KMS-11 (cell line): Measurements from ENCODE around the gene CORO2B.

Source experiments
- H2AFZ ChIP-seq: fragments of 200-600 bp; sonication (generic); 2 replicates; pipeline ENCODE4 v1.6.1; 2016; ENCODE audit warnings: antibody characterized with exemption, mixed run types, low read depth
- H3K27ac ChIP-seq: fragments of 200-600 bp; sonication (generic); 2 replicates; pipeline ENCODE4 v1.6.1; 2016; ENCODE audit warnings: mild to moderate bottlenecking, mixed run types
- H3K27me3 ChIP-seq: fragments of 200-600 bp; sonication (generic); 2 replicates; pipeline ENCODE4 v1.6.1; 2017; ENCODE audit warnings: mild to moderate bottlenecking, low read depth, mixed run types, moderate library complexity; ENCODE audit not compliant: insufficient read depth
- H3K36me3 ChIP-seq: fragments of 200-600 bp; sonication (generic); 2 replicates; pipeline ENCODE4 v1.6.1; 2017; ENCODE audit warnings: mild to moderate bottlenecking, mixed run types; ENCODE audit not compliant: insufficient read depth
- H3K4me1 ChIP-seq: fragments of 200-600 bp; sonication (generic); 2 replicates; pipeline ENCODE4 v1.6.1; 2016; ENCODE audit warnings: mild to moderate bottlenecking, low read depth, mixed run types; ENCODE audit not compliant: poor library complexity, severe bottlenecking
- H3K4me2 ChIP-seq: fragments of 200-600 bp; sonication (generic); 2 replicates; pipeline ENCODE4 v1.7.0; 2016; ENCODE audit warnings: mild to moderate bottlenecking, mixed run types
- H3K4me3 ChIP-seq: fragments of 200-600 bp; sonication (generic); IDR thresholded peaks from 2 replicates; pipeline ENCODE4 v1.6.1; 2017; ENCODE audit warnings: low read depth, low read length, mixed read lengths; ENCODE audit not compliant: insufficient read depth
- H3K79me2 ChIP-seq: fragments of 200-600 bp; sonication (generic); 2 replicates; pipeline ENCODE4 v1.6.1; 2016; ENCODE audit warnings: low read depth, mixed run types; ENCODE audit not compliant: insufficient read depth
- H3K9ac ChIP-seq: fragments of 200-600 bp; sonication (generic); 2 replicates; pipeline ENCODE4 v1.6.1; 2016; ENCODE audit warnings: mild to moderate bottlenecking, mixed run types
- H4K20me1 ChIP-seq: fragments of 200-600 bp; sonication (generic); 2 replicates; pipeline ENCODE4 v1.6.1; 2016; ENCODE audit warnings: mild to moderate bottlenecking, mixed run types; ENCODE audit not compliant: insufficient read depth
- CTCF ChIP-seq: fragments of 200-600 bp; sonication (generic); conservative IDR thresholded peaks from 2 replicates; pipeline ENCODE4 v1.6.1; 2017; ENCODE audit warnings: low read depth, mild to moderate bottlenecking, antibody characterized with exemption, low read length, moderate library complexity, mixed read lengths

Gene CORO2B

GRCh38 chr15:68542348-68542747, 36.4 kb upstream of the CORO2B start:
- no peaks in the 10 kb centered on the region for H3K79me2 ChIP-seq
- no peak overlapping the region for H3K9ac ChIP-seq
- TF ChIP-seq CTCF, result no peak
- H4K20me1 ChIP-seq, result no peaks in the 10 kb centered on the region
- H3K27me3 ChIP-seq, result no peaks in the 10 kb centered on the region
- H3K27ac ChIP-seq, result no peak overlapping the region
- no peak overlapping the region for H2AFZ ChIP-seq
- no peaks in the 10 kb centered on the region for H3K36me3 ChIP-seq
- H3K4me3 ChIP-seq, result no peak overlapping the region
- no peaks in the 10 kb centered on the region for H3K4me1 ChIP-seq
- no peak overlapping the region for H3K4me2 ChIP-seq

GRCh38 chr15:68542771-68543164, 36.0 kb upstream of the CORO2B start:
- no peak for TF ChIP-seq CTCF
- Histone ChIP-seq H3K27ac (no peak overlapping the region), H3K4me1 (no peaks in the 10 kb centered on the region), H3K4me3 (no peak overlapping the region), H3K79me2 (no peaks in the 10 kb centered on the region), H3K9ac (no peak overlapping the region), H3K36me3 (no peaks in the 10 kb centered on the region), H3K27me3 (no peaks in the 10 kb centered on the region), H2AFZ (no peak overlapping the region), H3K4me2 (no peak overlapping the region), H4K20me1 (no peaks in the 10 kb centered on the region)

- TF ChIP-seq CTCF, result no peak
- Histone ChIP-seq H3K27me3 (no peaks in the 10 kb centered on the region), H3K4me2 (no peak overlapping the region)
Measured at GRCh38 chr15:68543165-68544008, 35.4 kb upstream of the CORO2B start.

GRCh38 chr15:68546318-68546717, 32.5 kb upstream of the CORO2B start:
- no peak overlapping the region for H3K4me2 ChIP-seq
- no peaks in the 10 kb centered on the region for H3K79me2 ChIP-seq
- H3K4me3 ChIP-seq, result no peak overlapping the region
- no peak overlapping the region for H2AFZ ChIP-seq
- no peak overlapping the region for H3K9ac ChIP-seq
- no peaks in the 10 kb centered on the region for H4K20me1 ChIP-seq
- no peaks in the 10 kb centered on the region for H3K36me3 ChIP-seq
- TF ChIP-seq CTCF, result no peak
- no peaks in the 10 kb centered on the region for H3K4me1 ChIP-seq
- H3K27me3 ChIP-seq, result no peaks in the 10 kb centered on the region
- H3K27ac ChIP-seq, result no peak overlapping the region

More at GRCh38 chr15:68543165-68544008, 35.4 kb upstream of the CORO2B start:
- H3K27ac ChIP-seq, result no peak overlapping the region
- H3K9ac ChIP-seq, result no peak overlapping the region
- H3K79me2 ChIP-seq, result no peaks in the 10 kb centered on the region
- H3K4me3 ChIP-seq, result no peak overlapping the region
- no peaks in the 10 kb centered on the region for H3K36me3 ChIP-seq
- no peaks in the 10 kb centered on the region for H3K4me1 ChIP-seq
- H2AFZ ChIP-seq, result no peak overlapping the region
- H4K20me1 ChIP-seq, result no peaks in the 10 kb centered on the region
